ENCODE data around the gene PLA2G3.

GRCh38 chr22:31170971-31171370, 30.7 kb upstream of the PLA2G3 start:
- TF ChIP-seq ZBTB33 (IDR thresholded peaks at IDR 0.05; ENCODE audit: extremely low read depth, insufficient replicate concordance, low read length) (no peak), POLR2A (IDR thresholded peaks at IDR 0.05; ENCODE audit: borderline replicate concordance, extremely low read depth, insufficient read depth, insufficient read length) (no peak), CTCF (IDR thresholded peaks at IDR 0.05 in 2 of 3, conservative IDR thresholded peaks at IDR 0.05 in 1 of 3; ENCODE audit: borderline replicate concordance in 1 of 3, insufficient read depth in 1 of 3, low read depth in 2 of 3, low read length in 2 of 3) (no peak), EZH2phosphoT487 (IDR thresholded peaks at IDR 0.05; ENCODE audit: borderline replicate concordance) (no peak), EZH2 (IDR thresholded peaks at IDR 0.05) (no peak), REST (IDR thresholded peaks at IDR 0.05; ENCODE audit: low read depth) (no peak), CEBPB (IDR thresholded peaks at IDR 0.05; ENCODE audit: low read depth) (no peak)

Data from HCT116 (cell line).